GM23338 (cell line): ENCODE measurements around the gene LGALSL. TPM values are rescaled to one million over a fixed set of nuclear protein-coding genes. Genes with fewer than 3 reads are reported as not detected.

Experiments
- ATAC-seq: fragments of 200-7000 bp; cut with Tn5 transposase; 3 replicates; pipeline ENCODE4 v1.9.1; 2020
- DNase-seq: peaks from one replicate; pipeline ENCODE4 v3.0.0-alpha.2; 2015; ENCODE audit warnings: low spot score
- H2AFZ ChIP-seq: fragments of 200-600 bp; sonication (generic); 2 replicates; pipeline ENCODE4 v1.8.0; 2016; ENCODE audit warnings: antibody characterized with exemption, mild to moderate bottlenecking, moderate library complexity
- H3F3A ChIP-seq: fragments of 200-600 bp; sonication (generic); replicated peaks from 2 replicates; pipeline ENCODE4 v1.8.0; 2017; ENCODE audit warnings: antibody characterized with exemption, mixed run types, low read depth
- H3K27ac ChIP-seq: fragments of 200-600 bp; sonication (generic); 2 replicates; pipeline ENCODE4 v1.6.1; 2016; ENCODE audit warnings: low read depth
- H3K27me3 ChIP-seq: fragments of 200-600 bp; sonication (generic); 2 replicates; pipeline ENCODE4 v1.8.0; 2016; ENCODE audit warnings: mild to moderate bottlenecking, mixed run types, moderate library complexity; ENCODE audit not compliant: insufficient read depth
- H3K36me3 ChIP-seq: fragments of 200-600 bp; sonication (generic); 2 replicates; pipeline ENCODE4 v1.8.0; 2016; ENCODE audit warnings: mild to moderate bottlenecking; ENCODE audit not compliant: insufficient read depth
- H3K4me1 ChIP-seq: fragments of 200-600 bp; sonication (generic); 2 replicates; pipeline ENCODE4 v1.8.0; 2016; ENCODE audit warnings: mild to moderate bottlenecking, moderate library complexity; ENCODE audit not compliant: insufficient read depth
- H3K4me2 ChIP-seq: fragments of 200-600 bp; sonication (generic); 2 replicates; pipeline ENCODE4 v1.7.1; 2017; ENCODE audit warnings: mixed run types
- H3K4me3 ChIP-seq: fragments of 200-600 bp; sonication (generic); 2 replicates; pipeline ENCODE4 v1.6.1; 2016; ENCODE audit warnings: mixed run types
- H3K79me2 ChIP-seq: fragments of 200-600 bp; sonication (generic); replicated peaks from 2 replicates; pipeline ENCODE4 v1.8.0; 2017; ENCODE audit warnings: mild to moderate bottlenecking; ENCODE audit not compliant: insufficient read depth
- H3K9me2 ChIP-seq: fragments of 200-600 bp; sonication (generic); 2 replicates; pipeline ENCODE4 v1.8.0; 2017; ENCODE audit not compliant: insufficient read depth
- H4K20me1 ChIP-seq: fragments of 200-600 bp; sonication (generic); replicated peaks from 2 replicates; pipeline ENCODE4 v1.8.0; 2017; ENCODE audit warnings: mild to moderate bottlenecking; ENCODE audit not compliant: insufficient read depth
- H3K27ac Mint-ChIP-seq: 2 replicates; pipeline ENCODE4 v1.8.0; 2020; ENCODE audit warnings: inconsistent platforms, mild to moderate bottlenecking, moderate library complexity, mixed read lengths
- H3K27me3 Mint-ChIP-seq: 3 replicates; pipeline ENCODE4 v1.8.0; 2022; ENCODE audit warnings: low read depth, mild to moderate bottlenecking, moderate library complexity, mixed read lengths, inconsistent platforms; ENCODE audit not compliant: insufficient read depth, poor library complexity
- H3K36me3 Mint-ChIP-seq: 3 replicates; pipeline ENCODE4 v1.8.0; 2021; ENCODE audit warnings: low read depth, mild to moderate bottlenecking, inconsistent platforms, moderate library complexity, mixed read lengths
- H3K4me1 Mint-ChIP-seq: 3 replicates; pipeline ENCODE4 v1.8.0; 2020; ENCODE audit warnings: mild to moderate bottlenecking, inconsistent platforms, mixed read lengths
- H3K4me3 Mint-ChIP-seq: 3 replicates; pipeline ENCODE4 v1.8.0; 2021; ENCODE audit warnings: moderate library complexity, mild to moderate bottlenecking, inconsistent platforms, mixed read lengths
- H3K9me3 Mint-ChIP-seq: 3 replicates; pipeline ENCODE4 v1.8.0; 2020; ENCODE audit warnings: moderate library complexity, mild to moderate bottlenecking, inconsistent platforms, mixed read lengths
- ETS1 ChIP-seq: IDR thresholded peaks from 2 replicates; pipeline ENCODE4 v1.6.1; 2016; ENCODE audit warnings: antibody characterized with exemption
- EZH2 ChIP-seq: fragments of 200-600 bp; sonication (generic); IDR thresholded peaks from one replicate; pipeline ENCODE4 v1.8.0; 2017; ENCODE audit warnings: antibody characterized with exemption, mild to moderate bottlenecking, low read depth; ENCODE audit not compliant: unreplicated experiment
- EZH2phosphoT487 ChIP-seq: fragments of 200-600 bp; sonication (generic); IDR thresholded peaks from one replicate; pipeline ENCODE4 v1.8.1; 2018; ENCODE audit warnings: antibody characterized with exemption; ENCODE audit not compliant: unreplicated experiment
- JUNB ChIP-seq: IDR thresholded peaks from one replicate; pipeline ENCODE4 v1.6.1; 2016; ENCODE audit warnings: antibody characterized with exemption; ENCODE audit not compliant: unreplicated experiment
- NANOG ChIP-seq: IDR thresholded peaks from 2 replicates; pipeline ENCODE4 v1.6.1; 2016; ENCODE audit warnings: antibody characterized with exemption, borderline replicate concordance
- POLR2AphosphoS5 ChIP-seq: IDR thresholded peaks from 2 replicates; pipeline ENCODE4 v1.6.1; 2016; ENCODE audit warnings: antibody characterized with exemption, low read depth
- REST ChIP-seq: IDR thresholded peaks from one replicate; pipeline ENCODE4 v1.6.1; 2018; ENCODE audit warnings: antibody characterized with exemption; ENCODE audit not compliant: unreplicated experiment
- STAT1 ChIP-seq: IDR thresholded peaks from one replicate; pipeline ENCODE4 v1.6.1; 2016; ENCODE audit warnings: antibody characterized with exemption; ENCODE audit not compliant: unreplicated experiment
- ZNF331 ChIP-seq: fragments of 250-450 bp; sonication (Bioruptor Pico); IDR thresholded peaks from 2 replicates; pipeline ENCODE4 v1.5.0; 2020; ENCODE audit warnings: low read depth, mild to moderate bottlenecking, moderate library complexity
- polyA plus RNA-seq: library from polyadenylated mRNA; unstranded; fragments of >200 nt; fragmentation: Nextera tagmentation; extraction: Ambion mirVana; gene quantifications from 2 replicates; pipeline ENCODE4 v1.2.1, GENCODE V29; 2016
- total RNA-seq: library from RNA; depleted of rRNA; stranded (reverse); fragments of >200 nt; shearing (Covaris generic); gene quantifications from 2 replicates; pipeline ENCODE4 v1.2.3, GENCODE V29; 2014

LGALSL gene
- total and polyA plus RNA-seq, 2 experiments from 2014 or later, result 20.6 to 28.4 TPM

- TF ChIP-seq REST, result no peak
These were observed 7.5 kb downstream of the LGALSL start (continued) for GRCh38 chr2:64461271-64462058.

- Mint-ChIP-seq H3K4me3 (no peak overlapping the region), H3K27ac (peak overlapping the region; percentile 51; the same call in 1 of the 2 replicates), H3K9me3 (no peaks in the 10 kb centered on the region), H3K4me1 (peaks cover 23% of the 10 kb centered on the region), H3K36me3 (peaks cover 11% of the 10 kb centered on the region; the same call in 2 of the 3 replicates), H3K27me3 (peaks cover 2% of the 10 kb centered on the region)
- no peaks in the 10 kb centered on the region for H4K20me1 ChIP-seq
- H3K9me2 ChIP-seq, result no peaks in the 10 kb centered on the region
- H3K79me2 ChIP-seq, result no peaks in the 10 kb centered on the region
- DNase-seq (no peak), ATAC-seq (no peak)
- no peak overlapping the region for H3K4me2 ChIP-seq
- no peak for TF ChIP-seq JUNB
- TF ChIP-seq EZH2, result no peak
- no peak for TF ChIP-seq STAT1
- TF ChIP-seq REST, result no peak
- TF ChIP-seq NANOG, result no peak
- no peak for TF ChIP-seq EZH2phosphoT487
- no peak for TF ChIP-seq ETS1
- TF ChIP-seq POLR2AphosphoS5, result no peak
- no peak for TF ChIP-seq ZNF331 (CRISPR knock-in tag)
- H2AFZ ChIP-seq, result no peak overlapping the region
- H3K4me3 ChIP-seq, result no peak overlapping the region
- H3K4me1 ChIP-seq, result 0 out of 2 replicates have a peak, but pooled peaks cover 3% of the 10 kb centered on the region
- H3K36me3 ChIP-seq, result peaks cover 7% of the 10 kb centered on the region
- peak overlapping the region; percentile 46; the same call in 1 of the 2 replicates for H3K27ac ChIP-seq
- H3F3A ChIP-seq, result no peaks in the 10 kb centered on the region
- no peaks in the 10 kb centered on the region for H3K27me3 ChIP-seq
These were observed 8.2 kb downstream of the LGALSL start for GRCh38 chr2:64462171-64462570.
